Heart left ventricle (tissue), 16 donors: ENCODE results near the gene COP1. TPM values are rescaled to one million over a fixed set of nuclear protein-coding genes. Genes with fewer than 3 reads are reported as not detected.

Experiments
- ATAC-seq, 4 donors: fragments of 200-7000 bp; cut with Tn5 transposase; one replicate each; pipeline ENCODE4 v1.9.1; 2020 to 2022; ENCODE audit warnings: moderate library complexity in 4 of 4, mild to moderate bottlenecking in 3 of 4, moderate number of reproducible peaks in 1 of 4
- DNase-seq, 5 donors: peaks; one replicate each; pipeline ENCODE4 v3.0.0-alpha.2; 2020
- H3K27ac ChIP-seq, 12 donors: fragments of 200-600 bp; sonication (generic) in 4 of 12; one replicate each; pipeline versions ENCODE4 v1.5.0 to v1.8.0; 2016 to 2022; ENCODE audit warnings: mild to moderate bottlenecking in 2 of 12
- H3K27me3 ChIP-seq, 9 donors: fragments of 200-600 bp; sonication (generic) in 2 of 9; one replicate each; pipeline versions ENCODE4 v1.5.1 to v1.8.0; 2016 to 2022; ENCODE audit warnings: mild to moderate bottlenecking in 3 of 9
- H3K36me3 ChIP-seq, 9 donors: fragments of 200-600 bp; sonication (generic) in 2 of 9; one replicate each; pipeline versions ENCODE4 v1.5.0 to v1.8.0; 2018 to 2022; ENCODE audit warnings: mild to moderate bottlenecking in 2 of 9
- H3K4me1 ChIP-seq, 12 donors: fragments of 200-600 bp; sonication (generic) in 4 of 12; one replicate each; pipeline versions ENCODE4 v1.5.0 to v1.8.0; 2016 to 2022; ENCODE audit warnings: mild to moderate bottlenecking in 3 of 12
- H3K4me3 ChIP-seq, 12 donors: fragments of 200-600 bp; sonication (generic) in 4 of 12; one replicate each; pipeline versions ENCODE4 v1.5.0 to v1.8.0; 2017 to 2022; ENCODE audit warnings: mild to moderate bottlenecking in 9 of 12, moderate library complexity in 4 of 12
- H3K9me3 ChIP-seq, 12 donors: fragments of 200-600 bp; sonication (generic) in 4 of 12; one replicate each; pipeline versions ENCODE4 v1.5.0 to v1.8.0; 2016 to 2022; ENCODE audit warnings: mild to moderate bottlenecking in 1 of 12
- POLR2A ChIP-seq, 2 donors: fragments of 450-650 bp; IDR thresholded peaks; one replicate each; pipeline ENCODE4 v1.6.1; 2017; ENCODE audit warnings: antibody characterized with exemption in 2 of 2, mild to moderate bottlenecking in 2 of 2, moderate library complexity in 2 of 2
- WGBS, 4 donors: extraction: QIAGEN DNeasy Blood & Tissue Kit in 2 of 4; methylation state at CpG; one replicate each; pipeline versions ENCODE4 v1.1.5 to v1.1.7; 2013 to 2018; 5-methylcytosine and 5-hydroxymethylcytosine counted together
- intact Hi-C, 10 donors: fragments of 100-400 bp; cut with DNase I; formaldehyde crosslinking; loops; one replicate each; pipeline versions ENCODE4 v1.11.1 to v1.14.2; 2022
- polyA plus RNA-seq, 2 donors: library from polyadenylated mRNA; stranded (reverse); fragments of 200-250 nt; gene quantifications; one replicate each; pipeline ENCODE4 v1.2.3, GENCODE V29; 2013
- total RNA-seq, 9 donors: library from RNA; depleted of rRNA in 2 of 9; stranded (reverse); fragments of >200 nt in 2 of 9; fragmentation: NEBNext Ultra II Directional in 3 of 9; extraction: Animal tissue kit (Norgen Biotek cat#: 25700) in 3 of 9; gene quantifications; one replicate each; pipeline versions ENCODE4 v1.1.0 to v1.2.4, GENCODE V29; 2016 to 2023
- TF ChIP-seq, protein P1 (sequence below), 12 donors: fragments of 200-600 bp; sonication (generic) in 4 of 12; IDR thresholded peaks; one replicate each; pipeline versions ENCODE4 v1.5.0 to v1.8.0; 2018 to 2022; ENCODE audit warnings: antibody characterized with exemption in 12 of 12, mild to moderate bottlenecking in 5 of 12
- donor health status: ischemic (EF 13 %, LVEDD 7.1; RV severe dilation, severe dysfunction).
- donor health status: healthy with polysubstance abuse.
- donor health status: DM: no; HTN: yes; CAD: no.
- donor health status: DM: no; HTN: no; CAD: no.
- donor health status: ischemic (EF 25% LVEDD 6.9; RV normal size, moderate dysfunction).
- donor health status: ischemic (EF 25% LVEDD 5.7; RV mildly dilated, moderate dysfunction).
- donor health status: healthy.
- donor health status: DM: yes; HTN: yes; CAD: no.
- donor health status: ischemic (EF 35%, LVEDD 5.7; RV mildly dilated, moderate dysfunction).
- donor health status: nonischemic (EF 11% LVEDD 7.7; RV severe dilation, severe dysfunction).
- donor health status: DM: yes; HTN: yes; CAD: no.
- donor health status: PGD.
- donor health status: ischemic (EF 29% LVEDD 5.4; RV normal size, mild dysfunction).
- donor health status: nonischemic (EF 23%, LVEDD 6.1; RV moderate dilation, normal function).

The COP1 gene
- total and polyA plus RNA-seq, 11 donors = 19.9 to 31.7 (median 23.1) TPM

DNA sequence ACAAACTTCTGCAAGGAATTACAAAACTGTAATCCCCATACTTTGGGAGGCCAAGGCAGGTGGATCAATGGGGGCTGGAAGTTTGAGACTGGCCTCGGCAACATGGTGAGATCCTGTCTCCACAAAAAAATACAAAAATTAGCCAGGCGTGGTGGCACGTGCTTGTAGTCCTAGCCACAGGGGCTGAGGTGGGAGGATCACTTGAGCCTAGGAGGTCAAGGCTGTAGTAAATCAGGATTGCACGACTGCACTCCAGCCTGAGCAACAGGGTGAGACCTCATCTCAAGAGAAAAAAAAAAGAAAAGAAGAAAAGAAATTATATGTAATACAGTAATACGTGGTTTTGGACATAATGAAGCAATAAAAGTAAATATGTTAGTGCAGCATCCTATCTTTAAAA lies 138.2 kb downstream of the COP1 start:
- no peak overlapping the region for H3K4me3 ChIP-seq
- peaks cover 0 to 15% (median 0%) of the 10 kb centered on the region in 9 donors for H3K36me3 ChIP-seq
- no peaks in the 10 kb centered on the region for H3K9me3 ChIP-seq
- no peak overlapping the region for H3K27ac ChIP-seq
- H3K4me1 ChIP-seq = peaks cover 0 to 7% (median 0%) of the 10 kb centered on the region in 12 donors
- TF ChIP-seq POLR2A (IDR thresholded peaks at IDR 0.05) = no peak
- TF ChIP-seq, protein P1, sequence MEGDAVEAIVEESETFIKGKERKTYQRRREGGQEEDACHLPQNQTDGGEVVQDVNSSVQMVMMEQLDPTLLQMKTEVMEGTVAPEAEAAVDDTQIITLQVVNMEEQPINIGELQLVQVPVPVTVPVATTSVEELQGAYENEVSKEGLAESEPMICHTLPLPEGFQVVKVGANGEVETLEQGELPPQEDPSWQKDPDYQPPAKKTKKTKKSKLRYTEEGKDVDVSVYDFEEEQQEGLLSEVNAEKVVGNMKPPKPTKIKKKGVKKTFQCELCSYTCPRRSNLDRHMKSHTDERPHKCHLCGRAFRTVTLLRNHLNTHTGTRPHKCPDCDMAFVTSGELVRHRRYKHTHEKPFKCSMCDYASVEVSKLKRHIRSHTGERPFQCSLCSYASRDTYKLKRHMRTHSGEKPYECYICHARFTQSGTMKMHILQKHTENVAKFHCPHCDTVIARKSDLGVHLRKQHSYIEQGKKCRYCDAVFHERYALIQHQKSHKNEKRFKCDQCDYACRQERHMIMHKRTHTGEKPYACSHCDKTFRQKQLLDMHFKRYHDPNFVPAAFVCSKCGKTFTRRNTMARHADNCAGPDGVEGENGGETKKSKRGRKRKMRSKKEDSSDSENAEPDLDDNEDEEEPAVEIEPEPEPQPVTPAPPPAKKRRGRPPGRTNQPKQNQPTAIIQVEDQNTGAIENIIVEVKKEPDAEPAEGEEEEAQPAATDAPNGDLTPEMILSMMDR (IDR thresholded peaks at IDR 0.05) = no peak
- 93 to 95% (median 95%) methylated on average over 5 of the region's 5 CpGs for WGBS, 4 donors
- no peaks in the 10 kb centered on the region for H3K27me3 ChIP-seq
- intact Hi-C loops = loop anchor here in 1 of 10 donors (10.0 kb wide), 1 partner anchor 584 kb away; no protein-coding TSS in a partner anchor
- DNase-seq (no peak), ATAC-seq (no peak)

DNA sequence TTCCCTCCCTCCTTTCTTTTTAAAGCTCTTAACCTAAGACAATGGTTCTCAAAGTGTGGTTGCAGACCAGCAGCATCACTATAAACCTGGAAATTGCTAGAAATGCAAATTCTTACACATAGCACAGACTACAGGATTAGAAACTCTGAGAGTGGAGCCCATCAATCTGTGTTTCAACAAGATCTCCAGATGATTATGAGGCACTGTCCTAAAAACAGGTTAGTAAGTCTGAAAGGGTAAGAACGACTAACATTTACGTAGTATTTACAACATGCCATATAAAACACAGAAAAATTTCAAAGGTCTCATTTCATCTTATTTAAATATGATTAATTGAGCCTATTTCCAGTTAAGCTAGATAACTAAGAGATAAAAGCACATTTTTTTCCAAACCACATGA lies 138.8 kb downstream of the COP1 start:
- intact Hi-C loops = loop anchor here in 1 of 10 donors (10.0 kb wide), 1 partner anchor 583 kb away; no protein-coding TSS in a partner anchor
- H3K4me1 ChIP-seq = peaks cover 0 to 4% (median 0%) of the 10 kb centered on the region in 12 donors
- no peak overlapping the region for H3K27ac ChIP-seq
- DNase-seq = no peak
- H3K36me3 ChIP-seq = peaks cover 0 to 12% (median 0%) of the 10 kb centered on the region in 9 donors
- H3K9me3 ChIP-seq = no peaks in the 10 kb centered on the region
- no peak for ATAC-seq
- 96 to 97% (median 96%) methylated on average over 2 of the region's 2 CpGs for WGBS, 4 donors
- H3K27me3 ChIP-seq = no peaks in the 10 kb centered on the region
- TF ChIP-seq, protein P1 (IDR thresholded peaks at IDR 0.05) = no peak
- no peak for TF ChIP-seq POLR2A (IDR thresholded peaks at IDR 0.05)
- no peak overlapping the region for H3K4me3 ChIP-seq

DNA sequence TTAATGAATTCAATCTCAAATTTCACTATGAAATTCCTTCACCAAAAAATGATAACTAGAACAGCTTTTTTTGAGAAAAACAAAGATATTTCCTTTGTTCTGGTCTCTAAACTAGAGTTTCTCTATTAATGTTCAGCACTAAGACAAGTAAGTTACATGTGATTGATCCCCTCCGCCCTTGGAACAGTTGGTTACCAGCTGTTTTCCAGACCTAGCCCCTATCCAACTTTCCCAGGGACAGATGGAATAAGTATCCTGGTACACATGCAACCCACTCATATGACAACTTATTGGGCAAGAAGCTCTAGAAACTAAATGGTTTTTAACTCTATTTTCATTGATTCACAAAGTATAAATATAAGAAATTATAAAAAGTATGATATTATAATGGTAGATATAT lies 140.4 kb downstream of the COP1 start:
- intact Hi-C loops = loop anchor here in 1 of 10 donors (10.0 kb wide), 1 partner anchor 582 kb away; no protein-coding TSS in a partner anchor
- WGBS, 4 donors = 91 to 100% (median 96%) methylated on average over 1 of the region's 1 CpG

DNA sequence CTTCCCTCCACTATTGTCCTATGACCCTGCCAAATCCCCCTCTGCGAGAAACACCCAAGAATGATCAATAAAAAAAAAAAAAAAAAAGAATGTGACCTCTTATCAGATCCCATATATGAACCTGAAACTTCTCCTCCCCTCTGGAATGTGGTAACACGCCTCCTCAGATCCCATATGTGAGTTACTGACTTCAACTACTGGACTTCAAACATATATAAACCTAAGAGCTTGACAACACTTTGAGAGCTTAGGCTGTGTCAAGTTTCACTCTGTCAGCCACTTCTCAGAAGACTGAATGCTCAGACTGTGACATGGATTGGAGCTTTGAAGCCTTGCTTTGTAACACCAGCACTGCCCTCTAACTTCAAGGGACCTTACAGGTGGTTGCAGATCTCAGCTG lies 148.4 kb downstream of the COP1 start:
- ATAC-seq = peak in 1 of 4 donors; percentile 52
- no peak overlapping the region for H3K27ac ChIP-seq
- H3K27me3 ChIP-seq = no peaks in the 10 kb centered on the region
- intact Hi-C loops = no loop called here
- H3K4me3 ChIP-seq = no peak overlapping the region
- peaks cover 0 to 5% (median 0%) of the 10 kb centered on the region in 9 donors for H3K36me3 ChIP-seq
- 41 to 70% (median 53%) methylated on average over 1 to 2 of the region's 2 CpGs for WGBS, 4 donors
- TF ChIP-seq, protein P1 (IDR thresholded peaks at IDR 0.05) = no peak
- peaks cover 0 to 5% (median 0%) of the 10 kb centered on the region in 12 donors for H3K4me1 ChIP-seq
- no peaks in the 10 kb centered on the region for H3K9me3 ChIP-seq
- DNase-seq = no peak

More for the DNA sequence above, 140.4 kb downstream of the COP1 start:
- DNase-seq = no peak
- no peak overlapping the region for H3K4me3 ChIP-seq
- H3K9me3 ChIP-seq = no peaks in the 10 kb centered on the region
- ATAC-seq = no peak
- no peak for TF ChIP-seq POLR2A (IDR thresholded peaks at IDR 0.05)
- TF ChIP-seq, protein P1 (IDR thresholded peaks at IDR 0.05) = no peak
- no peak overlapping the region for H3K27ac ChIP-seq
- peaks cover 0 to 10% (median 0%) of the 10 kb centered on the region in 9 donors for H3K36me3 ChIP-seq
- no peaks in the 10 kb centered on the region for H3K27me3 ChIP-seq
- no peaks in the 10 kb centered on the region for H3K4me1 ChIP-seq
